Measurements from ENCODE around the gene ZBTB4.
A peak's percentile ranks its signal among the peaks of the same experiment; 100 is the strongest.

The ZBTB4 gene

DNA sequence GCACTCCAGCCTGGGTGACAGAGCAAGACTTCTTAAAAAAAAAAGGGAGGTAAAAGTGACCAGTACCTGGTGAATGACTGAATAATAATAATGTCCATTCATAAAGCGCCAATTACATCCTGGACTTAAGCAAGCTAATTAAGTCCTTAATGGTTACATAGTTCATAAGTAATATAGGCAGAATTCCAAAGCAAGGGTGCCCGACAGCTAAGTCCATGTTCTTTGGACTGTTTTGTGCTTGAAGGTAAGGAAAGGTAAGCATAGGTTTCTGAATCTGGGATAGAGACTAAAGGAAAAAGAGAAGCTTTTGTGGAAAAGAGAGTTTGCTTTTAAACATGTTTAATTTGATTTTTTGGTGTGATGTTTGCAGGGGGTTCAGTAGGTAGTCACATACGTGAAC lies 14.5 kb upstream of the ZBTB4 start:
- no peak for FAIRE-seq
- no peak for DNase-seq (ENCODE audit: insufficient read length, low spot score)

DNA sequence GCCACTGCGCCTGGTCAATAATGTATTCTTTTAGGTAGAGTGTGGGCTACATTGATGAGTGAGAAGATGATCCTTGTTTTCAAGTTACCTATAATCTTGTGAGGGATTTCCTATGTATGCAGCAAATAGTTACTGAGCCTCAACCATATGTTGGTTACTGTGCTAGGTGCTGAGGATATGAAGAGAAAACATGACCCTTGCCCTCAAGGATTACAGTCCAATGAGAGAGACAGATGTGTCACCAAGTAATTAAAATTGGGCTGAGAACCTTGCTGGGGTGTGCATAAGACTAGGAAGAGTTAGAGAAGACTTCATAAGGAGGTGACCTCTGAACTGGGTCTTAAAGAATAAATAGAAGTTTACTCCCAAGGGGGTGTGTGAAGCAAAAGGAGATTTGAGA lies 12.2 kb upstream of the ZBTB4 start:
- no peak for FAIRE-seq
- TF ChIP-seq, protein P1, sequence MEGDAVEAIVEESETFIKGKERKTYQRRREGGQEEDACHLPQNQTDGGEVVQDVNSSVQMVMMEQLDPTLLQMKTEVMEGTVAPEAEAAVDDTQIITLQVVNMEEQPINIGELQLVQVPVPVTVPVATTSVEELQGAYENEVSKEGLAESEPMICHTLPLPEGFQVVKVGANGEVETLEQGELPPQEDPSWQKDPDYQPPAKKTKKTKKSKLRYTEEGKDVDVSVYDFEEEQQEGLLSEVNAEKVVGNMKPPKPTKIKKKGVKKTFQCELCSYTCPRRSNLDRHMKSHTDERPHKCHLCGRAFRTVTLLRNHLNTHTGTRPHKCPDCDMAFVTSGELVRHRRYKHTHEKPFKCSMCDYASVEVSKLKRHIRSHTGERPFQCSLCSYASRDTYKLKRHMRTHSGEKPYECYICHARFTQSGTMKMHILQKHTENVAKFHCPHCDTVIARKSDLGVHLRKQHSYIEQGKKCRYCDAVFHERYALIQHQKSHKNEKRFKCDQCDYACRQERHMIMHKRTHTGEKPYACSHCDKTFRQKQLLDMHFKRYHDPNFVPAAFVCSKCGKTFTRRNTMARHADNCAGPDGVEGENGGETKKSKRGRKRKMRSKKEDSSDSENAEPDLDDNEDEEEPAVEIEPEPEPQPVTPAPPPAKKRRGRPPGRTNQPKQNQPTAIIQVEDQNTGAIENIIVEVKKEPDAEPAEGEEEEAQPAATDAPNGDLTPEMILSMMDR (IDR thresholded peaks at IDR 0.05; ENCODE audit: insufficient read depth, missing control alignments) = no peak
- DNase-seq (ENCODE audit: insufficient read length, low spot score) = no peak

More for the DNA sequence above, 14.5 kb upstream of the ZBTB4 start:
- TF ChIP-seq, protein P1 (IDR thresholded peaks at IDR 0.05; ENCODE audit: insufficient read depth, missing control alignments) = no peak

DNA sequence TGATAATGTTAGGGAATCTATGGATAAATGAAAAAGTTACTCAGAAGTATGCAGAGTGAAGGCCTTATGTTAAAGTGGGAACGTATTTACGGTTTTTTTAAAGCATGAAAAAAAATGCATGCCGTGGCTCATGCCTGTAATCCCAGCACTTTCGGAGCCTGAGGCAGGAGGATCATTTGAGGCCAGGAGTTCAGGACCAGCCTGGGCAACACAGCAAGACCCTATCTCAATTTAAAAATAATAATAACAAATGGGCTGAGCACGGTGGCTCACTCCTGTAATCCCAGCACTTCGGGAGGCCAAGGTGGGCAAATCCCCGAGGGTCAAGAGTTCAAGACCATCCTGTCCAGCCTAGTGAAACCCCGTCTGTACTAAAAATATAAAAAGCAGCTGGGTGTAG lies 10.7 kb upstream of the ZBTB4 start:
- TF ChIP-seq, protein P1 (IDR thresholded peaks at IDR 0.05; ENCODE audit: insufficient read depth, missing control alignments) = no peak
- FAIRE-seq (no peak), DNase-seq (ENCODE audit: insufficient read length, low spot score) (no peak)

DNA sequence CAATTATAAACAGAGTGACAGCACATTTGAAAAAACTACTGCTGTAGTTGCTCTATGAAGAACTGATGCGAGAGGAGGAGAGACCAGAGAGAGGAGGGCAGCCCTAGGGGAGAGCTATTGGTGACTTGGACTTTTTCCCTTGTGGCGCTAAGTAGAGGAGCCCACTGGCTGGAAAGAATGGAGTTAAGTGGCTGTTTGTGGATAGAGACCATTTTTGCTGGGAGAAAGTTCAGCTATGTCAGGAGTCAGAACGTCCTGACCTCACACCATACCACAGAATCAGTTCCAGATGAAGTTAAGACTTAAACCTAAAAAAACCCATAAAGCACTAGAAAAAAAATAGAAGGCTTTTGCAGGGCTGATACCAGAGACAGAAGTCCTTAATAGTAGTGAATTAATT lies 6.8 kb upstream of the ZBTB4 start:
- DNase-seq (ENCODE audit: insufficient read length, low spot score) (no peak), FAIRE-seq (no peak)
- TF ChIP-seq, protein P1 (IDR thresholded peaks at IDR 0.05; ENCODE audit: insufficient read depth, missing control alignments) = no peak

DNA sequence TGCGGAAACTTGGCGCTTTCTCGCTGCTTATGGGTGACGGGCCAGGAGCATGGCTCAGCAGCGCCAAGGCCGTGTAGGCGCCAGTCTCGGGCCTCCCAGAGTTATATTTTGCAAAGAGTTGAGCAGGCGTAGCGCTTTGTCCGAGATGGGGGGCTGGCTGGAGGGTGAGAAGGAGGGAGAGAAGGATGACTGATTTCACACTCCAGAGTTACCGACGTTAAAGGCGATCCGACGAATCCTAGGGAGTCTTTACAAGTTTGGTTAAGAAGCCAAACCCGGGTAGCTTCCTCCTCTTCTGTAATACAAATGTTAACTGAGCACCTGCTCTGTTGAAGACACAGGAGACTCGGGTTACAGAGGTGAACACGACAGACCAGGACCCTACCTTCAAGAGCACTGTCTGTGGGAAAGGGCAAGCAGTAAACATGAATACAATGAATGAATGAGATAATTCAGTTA lies 5.5 kb upstream of the ZBTB4 start:
- no peak for FAIRE-seq
- TF ChIP-seq, protein P1 (IDR thresholded peaks at IDR 0.05; ENCODE audit: insufficient read depth, missing control alignments) = no peak
- DNase-seq (ENCODE audit: insufficient read length, low spot score) = no peak

DNA sequence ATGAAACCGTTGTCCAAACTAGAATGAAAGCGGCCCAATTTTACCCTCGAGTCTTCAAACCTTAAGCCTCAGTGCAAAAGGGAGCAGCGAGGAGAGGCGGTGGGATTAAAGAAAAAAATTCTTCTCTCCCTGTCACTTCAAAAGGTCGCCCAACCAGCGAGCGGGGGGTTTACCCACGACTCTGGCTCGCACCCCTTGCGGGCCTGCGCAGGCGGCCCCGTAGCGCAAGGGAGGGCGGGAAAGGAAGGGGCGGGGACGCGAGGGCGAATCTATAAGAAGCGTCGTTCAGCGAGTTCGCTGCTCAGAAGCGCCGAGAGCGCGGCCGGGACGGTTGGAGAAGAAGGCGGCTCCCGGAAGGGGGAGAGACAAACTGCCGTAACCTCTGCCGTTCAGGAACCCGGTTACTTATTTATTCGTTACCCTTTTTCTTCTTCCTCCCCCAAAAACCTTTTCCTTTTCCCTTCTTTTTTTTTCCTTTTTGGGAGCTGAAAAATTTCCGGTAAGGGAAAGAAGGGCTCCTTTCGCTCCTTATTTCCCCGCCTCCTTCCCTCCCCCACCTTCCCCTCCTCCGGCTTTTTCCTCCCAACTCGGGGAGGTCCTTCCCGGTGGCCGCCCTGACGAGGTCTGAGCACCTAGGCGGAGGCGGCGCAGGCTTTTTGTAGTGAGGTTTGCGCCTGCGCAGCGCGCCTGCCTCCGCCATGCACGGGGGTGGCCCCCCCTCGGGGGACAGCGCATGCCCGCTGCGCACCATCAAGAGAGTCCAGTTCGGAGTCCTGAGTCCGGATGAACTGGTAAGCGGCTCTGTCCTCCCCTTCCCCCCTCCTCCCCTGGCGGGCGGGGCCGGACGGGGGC lies 4.9 kb upstream of the ZBTB4 start, which contains the start of gene POLR2A:
POLR2A (plus strand) TSS at position 300 of the 852 bp plus-strand sequence.
- FAIRE-seq (no peak), DNase-seq (ENCODE audit: insufficient read length, low spot score) (peak; percentile 75)
- TF ChIP-seq, protein P1 (IDR thresholded peaks at IDR 0.05; ENCODE audit: insufficient read depth, missing control alignments) = no peak
